ENCODE data around the gene GCNA. TPM values are rescaled to one million over a fixed set of nuclear protein-coding genes. Genes with fewer than 3 reads are reported as not detected.
A peak's percentile ranks its signal among the peaks of the same experiment; 100 is the strongest.
"Not testable (repeated sequence)": the region's sequence is repeated elsewhere in the genome, so short reads cannot be mapped to it uniquely, and the experiment has no call there.

Gene GCNA
- total and polyA plus RNA-seq, 11 donors, result 0.56 to 2.0 (median 1.1) TPM

DNA sequence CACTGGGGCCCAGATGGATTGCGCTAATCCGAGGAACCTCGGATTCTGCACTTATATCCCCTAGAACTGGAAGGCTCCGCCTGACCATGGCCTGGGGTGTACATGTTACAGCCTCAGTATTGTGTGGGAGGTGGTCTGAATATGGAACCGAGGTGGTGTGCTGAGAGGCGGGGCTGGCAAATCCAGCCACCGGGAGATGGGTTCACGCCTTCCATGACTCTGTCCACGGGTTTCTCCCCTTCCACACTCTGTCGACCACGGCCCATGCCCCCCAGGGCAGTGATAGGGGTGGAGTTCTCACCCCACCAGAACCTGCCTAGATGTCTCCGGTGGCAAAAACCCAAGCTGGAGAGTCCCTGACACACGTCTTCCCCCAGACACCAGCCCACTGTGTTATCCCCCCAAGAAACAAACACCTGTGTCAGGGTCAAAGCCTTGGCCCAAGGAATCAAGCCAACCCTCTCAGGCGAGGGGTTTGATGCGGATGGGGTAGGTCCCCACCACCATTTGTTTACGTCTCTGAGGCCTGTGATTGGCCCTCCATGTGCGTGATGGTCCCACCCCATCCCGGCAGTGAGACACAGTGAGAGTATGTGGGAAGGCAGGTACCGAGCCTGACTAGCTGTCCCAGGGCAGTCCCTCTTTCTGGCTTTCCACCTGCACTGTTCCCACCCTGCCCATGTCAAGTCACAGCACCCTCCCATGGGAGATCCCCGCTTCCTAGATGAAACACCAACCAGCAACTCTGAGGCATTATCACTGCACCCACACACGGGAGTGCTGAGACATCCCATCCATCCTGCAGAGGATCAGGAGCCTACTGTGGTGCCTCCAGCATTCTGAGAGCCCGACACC is 82.6 kb downstream of the GCNA start:
- Histone ChIP-seq H3K36me3 (no peaks in the 10 kb centered on the region), H3K4me3 (no peak overlapping the region), H3K9me3 (no peaks in the 10 kb centered on the region), H3K4me1 (no peaks in the 10 kb centered on the region), H3K27ac (no peak overlapping the region), H3K27me3 (no peaks in the 10 kb centered on the region)
- intact Hi-C loops (cut with DNase I), result no loop called here
- no peak for TF ChIP-seq POLR2A (IDR thresholded peaks at IDR 0.05)
- TF ChIP-seq, protein P1, sequence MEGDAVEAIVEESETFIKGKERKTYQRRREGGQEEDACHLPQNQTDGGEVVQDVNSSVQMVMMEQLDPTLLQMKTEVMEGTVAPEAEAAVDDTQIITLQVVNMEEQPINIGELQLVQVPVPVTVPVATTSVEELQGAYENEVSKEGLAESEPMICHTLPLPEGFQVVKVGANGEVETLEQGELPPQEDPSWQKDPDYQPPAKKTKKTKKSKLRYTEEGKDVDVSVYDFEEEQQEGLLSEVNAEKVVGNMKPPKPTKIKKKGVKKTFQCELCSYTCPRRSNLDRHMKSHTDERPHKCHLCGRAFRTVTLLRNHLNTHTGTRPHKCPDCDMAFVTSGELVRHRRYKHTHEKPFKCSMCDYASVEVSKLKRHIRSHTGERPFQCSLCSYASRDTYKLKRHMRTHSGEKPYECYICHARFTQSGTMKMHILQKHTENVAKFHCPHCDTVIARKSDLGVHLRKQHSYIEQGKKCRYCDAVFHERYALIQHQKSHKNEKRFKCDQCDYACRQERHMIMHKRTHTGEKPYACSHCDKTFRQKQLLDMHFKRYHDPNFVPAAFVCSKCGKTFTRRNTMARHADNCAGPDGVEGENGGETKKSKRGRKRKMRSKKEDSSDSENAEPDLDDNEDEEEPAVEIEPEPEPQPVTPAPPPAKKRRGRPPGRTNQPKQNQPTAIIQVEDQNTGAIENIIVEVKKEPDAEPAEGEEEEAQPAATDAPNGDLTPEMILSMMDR (IDR thresholded peaks at IDR 0.05), result no peak
- DNase-seq, result no peak
- WGBS, 4 donors, result 82 to 88% (median 85%) methylated on average over 17 to 22 of the region's 22 CpGs
- ATAC-seq, result peak in 1 of 4 donors; percentile 31

DNA sequence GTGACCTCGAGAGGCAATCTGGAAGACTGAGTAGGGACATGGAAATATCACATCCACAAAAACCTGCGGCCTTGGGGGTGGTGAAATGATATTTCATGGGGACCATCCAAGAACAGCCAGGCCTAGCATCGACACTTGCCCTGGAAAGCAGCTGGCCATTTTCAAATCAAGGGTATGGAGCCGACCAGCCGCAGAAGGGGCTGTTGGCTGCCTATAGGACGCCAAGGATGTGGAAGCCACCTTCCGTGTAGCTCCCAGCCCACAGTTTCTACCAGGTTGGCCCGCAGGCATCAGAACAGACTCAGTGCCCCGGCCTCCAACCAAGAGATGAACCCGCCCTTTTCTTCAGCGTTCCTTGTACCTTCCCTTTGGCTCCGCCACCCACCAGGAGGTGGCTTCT is 83.7 kb downstream of the GCNA start:
- DNase-seq (no peak), ATAC-seq (no peak)
- Histone ChIP-seq H3K27me3 (no peaks in the 10 kb centered on the region), H3K4me1 (no peaks in the 10 kb centered on the region), H3K4me3 (no peak overlapping the region), H3K9me3 (no peaks in the 10 kb centered on the region), H3K27ac (no peak overlapping the region), H3K36me3 (no peaks in the 10 kb centered on the region)
- WGBS, 4 donors, result 80 to 88% (median 84%) methylated on average over 12 of the region's 12 CpGs
- no peak for TF ChIP-seq POLR2A (IDR thresholded peaks at IDR 0.05)
- TF ChIP-seq, protein P1 (IDR thresholded peaks at IDR 0.05), result no peak
- intact Hi-C loops (cut with DNase I), result no loop called here

DNA sequence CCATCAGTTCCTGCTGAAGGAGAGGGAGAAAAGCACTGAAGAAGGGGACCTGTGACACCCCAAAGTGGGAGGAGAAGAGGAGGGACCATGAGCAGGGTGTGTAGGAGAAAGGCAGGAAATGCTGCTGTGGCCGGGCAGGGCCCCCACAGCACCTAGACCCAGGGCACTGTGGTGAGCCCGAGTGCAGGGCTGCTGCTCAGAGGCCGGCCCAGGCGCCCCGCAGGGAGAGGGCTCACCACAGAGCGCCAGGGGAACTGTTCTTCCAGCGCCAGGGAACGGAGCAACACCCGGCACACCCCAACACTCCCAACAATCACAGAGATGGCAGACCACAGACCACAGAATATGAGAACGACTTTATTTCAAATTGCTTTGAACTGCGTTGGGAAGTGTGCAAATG is 84.4 kb downstream of the GCNA start:
- H3K9me3 ChIP-seq; H3K4me3 ChIP-seq; DNase-seq; H3K4me1 ChIP-seq; H3K27ac ChIP-seq; H3K36me3 ChIP-seq; ATAC-seq; intact Hi-C loops (cut with DNase I); H3K27me3 ChIP-seq: not testable (repeated sequence)
- 63 to 73% (median 69%) methylated on average over 11 of the region's 11 CpGs for WGBS, 4 donors

Other genes with a start within 250 kb of the GCNA start
- gene TAF1, start 212.1 kb upstream of the GCNA start, total RNA-seq, result 10 to 100 TPM; 14.3 to 27.8 (median 20.8) TPM
- gene TAF1, start 212.1 kb upstream of the GCNA start, polyA plus RNA-seq, result 10 to 100 TPM in 1 of 2 donors, 1 to 10 TPM in 1; 8.8 to 14.0 TPM
- gene OGT, start 45.3 kb upstream of the GCNA start, total RNA-seq, result 10 to 100 TPM; 64.8 to 84.1 (median 77.4) TPM
- gene OGT, start 45.3 kb upstream of the GCNA start, polyA plus RNA-seq, result 10 to 100 TPM; 20.0 to 33.3 TPM
- 1 to 10 TPM in 1 of 9 donors, under 1 TPM in 3, not detected in 5; 0.26 to 2.6 (median 0.33) TPM for gene CXCR3, start 40.1 kb downstream of the GCNA start, total RNA-seq
- gene CXCR3, start 40.1 kb downstream of the GCNA start, polyA plus RNA-seq, result under 1 TPM in 1 of 2 donors, not detected in 1; 0.11 TPM
- not detected for gene CXorf49, start 139.8 kb downstream of the GCNA start, total RNA-seq
- not detected for gene CXorf49, start 139.8 kb downstream of the GCNA start, polyA plus RNA-seq
- not detected for gene CXorf49B, start 184.9 kb downstream of the GCNA start, total RNA-seq
- not detected for gene CXorf49B, start 184.9 kb downstream of the GCNA start, polyA plus RNA-seq

All from heart left ventricle (tissue), 16 donors.